Loucy (cell line): Measurements from ENCODE around the gene SDK1.

Experiments used
- H2AFZ ChIP-seq: fragments of 200-600 bp; sonication (generic); 2 replicates; pipeline ENCODE4 v1.6.0; 2016; ENCODE audit warnings: antibody characterized with exemption, mild to moderate bottlenecking, low read length, moderate library complexity
- H3F3A ChIP-seq: fragments of 200-600 bp; 2 replicates; pipeline ENCODE4 v1.6.0; 2016; ENCODE audit warnings: antibody characterized with exemption, low read depth, mild to moderate bottlenecking
- H3K27me3 ChIP-seq: fragments of 200-600 bp; sonication (generic); 2 replicates; pipeline ENCODE4 v1.6.1; 2014; ENCODE audit warnings: low read length, mild to moderate bottlenecking; ENCODE audit not compliant: insufficient read depth, poor library complexity, severe bottlenecking
- H3K36me3 ChIP-seq: fragments of 200-600 bp; sonication (generic); 2 replicates; pipeline ENCODE4 v1.6.1; 2016; ENCODE audit warnings: low read length; ENCODE audit not compliant: insufficient read depth
- H3K4me1 ChIP-seq: fragments of 200-600 bp; sonication (generic); 2 replicates; pipeline ENCODE4 v1.5.1; 2014; ENCODE audit warnings: low read length, mild to moderate bottlenecking; ENCODE audit not compliant: insufficient read depth, poor library complexity, severe bottlenecking
- H3K4me2 ChIP-seq: fragments of 200-600 bp; sonication (generic); 2 replicates; pipeline ENCODE4 v1.6.0; 2014; ENCODE audit warnings: antibody characterized with exemption, low read length, low read depth, mild to moderate bottlenecking; ENCODE audit not compliant: poor library complexity, severe bottlenecking
- H3K4me3 ChIP-seq: fragments of 200-600 bp; sonication (generic); 2 replicates; pipeline ENCODE4 v1.5.1; 2014; ENCODE audit warnings: low read length, mild to moderate bottlenecking, mixed read lengths; ENCODE audit not compliant: poor library complexity, severe bottlenecking
- H3K79me2 ChIP-seq: fragments of 200-600 bp; sonication (generic); 2 replicates; pipeline ENCODE4 v1.6.1; 2014; ENCODE audit warnings: low read length; ENCODE audit not compliant: insufficient read depth
- H3K9ac ChIP-seq: fragments of 200-600 bp; sonication (generic); 2 replicates; pipeline ENCODE4 v1.6.0; 2014; ENCODE audit warnings: mild to moderate bottlenecking, low read depth, low read length, moderate library complexity; ENCODE audit not compliant: poor library complexity, severe bottlenecking
- H3K9me2 ChIP-seq: fragments of 200-600 bp; sonication (generic); replicated peaks from 2 replicates; pipeline ENCODE4 v1.6.1; 2016; ENCODE audit warnings: low read depth, low read length, mixed read lengths
- H3K9me3 ChIP-seq: fragments of 200-600 bp; sonication (generic); 2 replicates; pipeline ENCODE4 v1.6.1; 2014; ENCODE audit warnings: mild to moderate bottlenecking, antibody characterized with exemption, low read length, low read depth; ENCODE audit not compliant: insufficient read depth
- H4K20me1 ChIP-seq: fragments of 200-600 bp; sonication (generic); 2 replicates; pipeline ENCODE4 v1.6.0; 2014; ENCODE audit warnings: antibody characterized with exemption, low read length, mild to moderate bottlenecking; ENCODE audit not compliant: insufficient read depth, poor library complexity, severe bottlenecking
- CTCF ChIP-seq: fragments of 200-600 bp; sonication (generic); conservative IDR thresholded peaks from 2 replicates; pipeline ENCODE4 v1.5.1; 2014; ENCODE audit warnings: mild to moderate bottlenecking, antibody characterized with exemption, low read length
- EZH2phosphoT487 ChIP-seq: fragments of 200-600 bp; IDR thresholded peaks from 2 replicates; pipeline ENCODE4 v1.6.1; 2018; ENCODE audit warnings: antibody characterized with exemption, mild to moderate bottlenecking, moderate library complexity, borderline replicate concordance

Gene SDK1

DNA sequence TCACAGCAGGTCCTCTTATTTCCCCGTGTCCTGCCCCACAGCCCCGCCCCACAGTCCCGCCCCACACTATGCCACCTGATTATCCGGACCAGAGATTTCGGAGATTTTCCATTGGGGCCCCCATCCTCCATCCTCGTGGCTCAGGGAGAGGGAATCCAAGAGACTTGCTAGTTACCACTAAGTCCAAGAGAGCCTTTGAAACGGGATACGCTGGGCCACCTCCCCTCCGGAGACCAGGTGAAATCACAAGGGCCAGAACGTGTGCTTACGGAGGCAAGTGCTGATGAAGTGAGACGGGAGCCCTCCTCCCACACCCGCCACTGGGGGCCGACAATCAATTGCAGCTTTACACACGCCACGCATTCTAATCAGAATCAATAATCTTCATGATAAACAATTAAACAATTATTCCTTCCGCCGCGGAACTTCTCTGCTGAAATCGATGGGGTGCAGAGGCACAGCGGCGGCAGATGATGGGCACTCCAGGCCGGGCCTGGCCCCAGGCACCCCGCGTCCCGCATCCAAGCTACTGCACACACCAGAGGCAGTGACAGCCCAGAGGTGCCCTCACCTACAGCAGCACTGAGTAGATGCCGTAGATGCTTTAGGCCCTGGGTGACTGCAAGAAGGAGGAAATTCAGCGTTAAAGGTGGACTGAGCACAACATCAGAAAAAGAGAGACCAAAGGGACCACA is 847.0 kb downstream of the SDK1 start:
- Histone ChIP-seq H2AFZ (no peak overlapping the region), H3K4me1 (no peaks in the 10 kb centered on the region), H3K4me2 (no peak overlapping the region), H3K4me3 (no peak overlapping the region), H3K27me3 (no peaks in the 10 kb centered on the region), H3F3A (no peaks in the 10 kb centered on the region), H3K9me3 (peaks cover 23% of the 10 kb centered on the region; the same call in 1 of the 2 replicates), H3K36me3 (no peaks in the 10 kb centered on the region), H4K20me1 (no peaks in the 10 kb centered on the region), H3K79me2 (no peaks in the 10 kb centered on the region), H3K9ac (no peak overlapping the region), H3K9me2 (no peaks in the 10 kb centered on the region)
- TF ChIP-seq CTCF (no peak), EZH2phosphoT487 (no peak)

DNA sequence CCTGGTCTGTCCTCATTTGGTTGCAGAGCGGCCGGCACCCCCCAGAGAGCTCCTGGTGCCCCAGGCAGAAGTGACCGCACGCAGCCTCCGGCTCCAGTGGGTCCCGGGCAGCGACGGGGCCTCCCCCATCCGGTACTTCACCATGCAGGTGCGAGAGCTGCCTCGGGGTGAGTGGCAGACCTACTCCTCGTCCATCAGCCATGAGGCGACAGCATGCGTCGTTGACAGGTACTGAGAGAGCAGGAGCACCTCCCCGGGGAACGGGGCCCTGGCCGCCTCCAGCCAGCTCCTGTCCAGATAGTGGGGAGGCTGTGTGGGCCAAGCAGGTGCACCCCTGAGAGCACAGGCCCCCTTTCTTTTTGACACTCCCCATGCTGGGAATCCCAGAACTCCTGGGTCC is 848.2 kb downstream of the SDK1 start:
- TF ChIP-seq CTCF, result no peak
- H3K9me3 ChIP-seq, result peaks cover 23% of the 10 kb centered on the region; the same call in 1 of the 2 replicates
- H3K4me2 ChIP-seq, result no peak overlapping the region
- H2AFZ ChIP-seq, result no peak overlapping the region
- no peaks in the 10 kb centered on the region for H3K9me2 ChIP-seq
- no peak overlapping the region for H3K4me3 ChIP-seq
- H4K20me1 ChIP-seq, result no peaks in the 10 kb centered on the region
- H3K36me3 ChIP-seq, result no peaks in the 10 kb centered on the region
- no peak overlapping the region for H3K9ac ChIP-seq
- no peaks in the 10 kb centered on the region for H3K27me3 ChIP-seq
- no peaks in the 10 kb centered on the region for H3F3A ChIP-seq
- no peaks in the 10 kb centered on the region for H3K4me1 ChIP-seq
- no peaks in the 10 kb centered on the region for H3K79me2 ChIP-seq

GRCh38 chr7:4149645-4150044 is 848.6 kb downstream of the SDK1 start:
- Histone ChIP-seq H3K4me2 (no peak overlapping the region), H2AFZ (no peak overlapping the region), H4K20me1 (no peaks in the 10 kb centered on the region), H3K4me3 (no peak overlapping the region), H3K4me1 (no peaks in the 10 kb centered on the region), H3K9me2 (no peaks in the 10 kb centered on the region), H3K9me3 (peaks cover 23% of the 10 kb centered on the region; the same call in 1 of the 2 replicates), H3F3A (no peaks in the 10 kb centered on the region), H3K79me2 (no peaks in the 10 kb centered on the region), H3K27me3 (no peaks in the 10 kb centered on the region), H3K36me3 (no peaks in the 10 kb centered on the region), H3K9ac (no peak overlapping the region)
- TF ChIP-seq EZH2phosphoT487, result no peak
- no peak for TF ChIP-seq CTCF
